ENCODE data around the gene GLP1R.

GRCh38 chr6:39062014-39062740 is 13.6 kb downstream of the GLP1R start:
- TF ChIP-seq, protein P1, sequence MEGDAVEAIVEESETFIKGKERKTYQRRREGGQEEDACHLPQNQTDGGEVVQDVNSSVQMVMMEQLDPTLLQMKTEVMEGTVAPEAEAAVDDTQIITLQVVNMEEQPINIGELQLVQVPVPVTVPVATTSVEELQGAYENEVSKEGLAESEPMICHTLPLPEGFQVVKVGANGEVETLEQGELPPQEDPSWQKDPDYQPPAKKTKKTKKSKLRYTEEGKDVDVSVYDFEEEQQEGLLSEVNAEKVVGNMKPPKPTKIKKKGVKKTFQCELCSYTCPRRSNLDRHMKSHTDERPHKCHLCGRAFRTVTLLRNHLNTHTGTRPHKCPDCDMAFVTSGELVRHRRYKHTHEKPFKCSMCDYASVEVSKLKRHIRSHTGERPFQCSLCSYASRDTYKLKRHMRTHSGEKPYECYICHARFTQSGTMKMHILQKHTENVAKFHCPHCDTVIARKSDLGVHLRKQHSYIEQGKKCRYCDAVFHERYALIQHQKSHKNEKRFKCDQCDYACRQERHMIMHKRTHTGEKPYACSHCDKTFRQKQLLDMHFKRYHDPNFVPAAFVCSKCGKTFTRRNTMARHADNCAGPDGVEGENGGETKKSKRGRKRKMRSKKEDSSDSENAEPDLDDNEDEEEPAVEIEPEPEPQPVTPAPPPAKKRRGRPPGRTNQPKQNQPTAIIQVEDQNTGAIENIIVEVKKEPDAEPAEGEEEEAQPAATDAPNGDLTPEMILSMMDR (conservative IDR thresholded peaks at IDR 0.05 in 1 of 2, IDR thresholded peaks at IDR 0.05 in 1 of 2; ENCODE audit: low read depth in 1 of 2, low read length in 2 of 2) = no peak
- no peak for TF ChIP-seq EZH2 (IDR thresholded peaks at IDR 0.05; ENCODE audit: low read length, missing control alignments)

Measured in fibroblast of lung (primary cell).